HG03097 (cell line): ENCODE results near the gene RBP4.

Experiments used
- ATAC-seq: cut with Tn5 transposase; IDR thresholded peaks from one replicate; pipeline ENCODE4 v1.9.1; 2021; ENCODE audit not compliant: unreplicated experiment, low FRiP score

RBP4 gene

GRCh38 chr10:93601146-93601773 lies at the start of gene RBP4:
Gene RBP4, minus strand, starts transcription at chr10:93601235. Its CDS starts 207 bp downstream, at chr10:93601028.
- no peak for ATAC-seq

- ATAC-seq = no peak
These were observed 38.8 kb upstream of the RBP4 start for GRCh38 chr10:93639791-93640190.

DNA sequence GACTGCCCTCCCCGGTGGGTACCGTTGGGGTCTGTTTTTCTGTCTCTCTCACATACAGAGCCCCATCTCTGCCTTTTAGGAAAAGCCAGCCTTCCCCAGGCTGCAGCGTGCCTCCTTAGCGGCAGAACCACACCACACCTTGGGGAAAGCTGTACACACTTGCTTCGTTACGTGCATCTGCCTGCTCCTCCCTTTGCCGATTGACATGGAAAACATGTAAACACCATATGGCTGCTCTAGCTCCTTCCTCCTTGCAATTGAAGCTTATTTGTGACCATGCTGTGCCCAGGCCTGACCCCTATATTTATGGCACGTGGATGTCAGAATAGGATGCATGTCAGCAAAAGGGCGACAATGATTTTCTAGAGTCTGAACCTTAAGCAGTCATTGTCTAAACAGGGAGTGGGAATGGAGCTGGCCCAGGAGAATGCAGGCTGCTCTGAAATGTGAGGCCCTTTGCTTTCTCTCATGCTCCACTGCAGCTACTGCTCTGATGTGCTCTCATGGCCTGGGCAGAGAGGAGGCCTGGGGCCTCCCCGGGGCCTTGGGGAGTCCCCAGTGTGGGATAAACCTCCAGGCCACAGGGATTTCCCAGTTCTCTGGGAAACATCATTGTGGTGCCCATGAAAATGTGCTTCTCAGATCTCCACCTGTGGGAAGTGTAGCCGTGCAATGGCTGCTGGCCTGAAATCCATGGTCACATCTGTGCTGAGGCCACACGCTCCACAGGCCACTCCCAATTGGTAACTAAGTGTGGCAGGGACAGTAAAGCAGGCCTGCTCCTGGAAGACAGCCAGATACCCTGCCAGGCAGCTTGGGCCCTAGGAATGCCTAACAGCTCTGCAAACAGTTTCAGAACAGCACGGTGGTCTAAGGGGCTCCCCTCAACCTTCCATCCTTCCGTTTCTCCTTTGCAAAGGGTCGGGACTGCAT lies 29.9 kb upstream of the RBP4 start:
- ATAC-seq = no peak

- no peak for ATAC-seq
These were observed 28.7 kb upstream of the RBP4 start for GRCh38 chr10:93629647-93630305.

DNA sequence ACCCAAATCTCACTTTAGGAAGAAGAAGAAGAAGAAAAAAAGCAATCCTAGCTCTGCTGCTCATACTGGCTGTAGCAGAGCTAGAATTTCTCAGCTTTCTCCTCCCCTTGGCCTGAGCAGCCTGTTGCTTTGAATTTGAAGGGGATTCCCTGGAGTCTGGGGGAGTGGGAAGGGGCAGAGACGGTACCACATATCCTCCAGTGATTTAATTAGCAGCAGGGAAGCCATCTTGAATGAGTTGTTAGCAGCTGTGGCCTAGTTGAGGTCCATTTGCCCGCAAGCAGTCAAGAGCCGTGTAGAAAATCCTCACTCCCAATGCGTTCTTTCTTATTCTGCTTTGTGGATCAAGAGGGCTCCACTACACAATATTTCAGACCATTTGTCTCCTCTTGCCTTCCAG lies 27.8 kb upstream of the RBP4 start:
- no peak for ATAC-seq

DNA sequence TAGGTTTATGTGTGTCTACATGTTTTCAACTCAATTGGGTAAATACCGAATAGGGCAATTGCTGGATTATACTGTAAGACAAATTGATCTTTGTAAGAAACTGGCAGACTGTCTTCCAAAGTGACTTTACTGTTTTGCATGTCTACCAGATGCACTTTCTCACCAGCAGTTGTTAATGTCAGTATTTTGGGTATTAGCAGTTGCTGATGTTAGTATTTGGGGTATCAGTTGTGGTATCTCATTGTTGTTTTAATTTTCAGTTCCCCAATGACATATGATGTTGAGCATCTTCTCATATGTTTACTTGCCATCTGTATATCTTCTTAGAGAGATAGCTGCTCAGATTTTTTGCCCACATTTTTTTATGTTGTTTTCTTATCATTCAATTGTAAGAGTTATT lies 21.9 kb upstream of the RBP4 start:
- no peak for ATAC-seq

DNA sequence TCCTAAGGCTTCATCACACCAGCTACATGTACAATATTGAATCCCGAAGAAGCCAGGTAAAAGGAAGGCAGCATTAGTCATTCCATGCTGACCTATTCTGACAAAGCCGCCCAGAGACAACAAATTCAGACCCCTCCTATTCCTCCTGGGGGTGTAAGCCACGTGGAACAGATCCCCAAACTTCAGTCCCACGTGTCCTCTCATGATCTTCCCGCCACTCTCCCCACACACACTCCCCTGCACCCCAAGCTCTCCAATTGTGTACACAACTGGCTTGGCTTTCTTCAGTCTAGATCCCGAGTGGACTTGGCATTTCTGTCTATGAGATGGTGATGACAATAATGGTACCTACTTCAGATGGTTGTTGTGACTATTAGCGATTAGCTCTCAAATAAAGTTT lies 19.9 kb upstream of the RBP4 start:
- ATAC-seq = no peak

DNA sequence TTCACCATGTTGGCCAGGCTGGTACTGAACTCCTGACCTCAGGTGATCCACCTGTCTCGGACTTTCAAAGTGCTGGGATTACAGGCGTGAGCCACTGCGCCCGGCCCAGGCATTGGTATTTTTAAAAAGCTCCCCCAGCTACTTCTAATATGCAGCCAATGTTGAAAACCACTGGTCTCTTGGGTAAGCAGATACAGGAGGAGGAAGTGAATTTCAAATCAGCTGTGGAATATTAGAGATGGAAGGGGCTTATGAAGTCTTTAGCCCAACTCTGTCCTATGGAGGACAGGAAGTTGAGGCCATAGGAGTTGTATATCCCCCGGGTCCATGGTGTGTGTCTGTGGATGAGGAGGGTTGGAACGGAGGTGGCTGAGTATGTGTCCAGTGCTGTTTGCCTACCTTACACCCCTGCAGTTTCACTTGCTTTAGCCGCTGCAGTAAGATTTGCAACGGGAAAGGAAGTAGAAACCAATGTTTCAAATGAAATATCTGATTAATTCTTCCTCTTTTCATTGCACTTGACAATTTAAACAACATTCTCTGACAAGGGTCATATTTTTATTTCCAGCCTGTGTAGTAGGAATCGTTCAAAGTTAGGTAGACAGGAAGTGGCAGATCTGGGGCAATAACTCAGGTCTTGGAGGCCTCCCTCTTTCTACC lies 14.7 kb upstream of the RBP4 start:
- ATAC-seq = no peak

GRCh38 chr10:93614101-93614825 lies 13.2 kb upstream of the RBP4 start:
- no peak for ATAC-seq

GRCh38 chr10:93613126-93613525 lies 12.1 kb upstream of the RBP4 start:
- ATAC-seq = no peak

DNA sequence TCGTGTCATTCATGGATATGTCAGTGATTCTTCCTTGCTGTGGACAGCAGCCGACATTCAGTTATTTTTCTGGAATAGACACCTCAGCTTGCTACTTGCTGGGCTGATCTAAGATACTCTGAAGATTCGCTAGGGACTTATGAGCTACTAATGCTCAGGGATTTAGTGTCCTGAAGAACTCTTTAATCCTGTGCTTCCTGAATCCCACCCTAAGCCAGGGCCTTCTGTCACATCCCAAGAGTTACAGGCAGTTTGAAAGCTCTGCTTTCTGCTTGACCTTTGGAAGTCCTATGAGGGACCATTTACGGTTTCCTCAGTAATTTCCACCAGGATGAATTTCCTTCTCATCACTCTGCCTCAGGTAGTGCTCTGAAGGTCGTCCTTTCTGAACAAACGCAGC lies 11.3 kb upstream of the RBP4 start, which contains the start of gene PDE6C:
Gene PDE6C, plus strand, starts transcription at position 227 of the 400 bp plus-strand sequence. CDS start 189 bp downstream, outside the sequence.
- ATAC-seq = no peak

DNA sequence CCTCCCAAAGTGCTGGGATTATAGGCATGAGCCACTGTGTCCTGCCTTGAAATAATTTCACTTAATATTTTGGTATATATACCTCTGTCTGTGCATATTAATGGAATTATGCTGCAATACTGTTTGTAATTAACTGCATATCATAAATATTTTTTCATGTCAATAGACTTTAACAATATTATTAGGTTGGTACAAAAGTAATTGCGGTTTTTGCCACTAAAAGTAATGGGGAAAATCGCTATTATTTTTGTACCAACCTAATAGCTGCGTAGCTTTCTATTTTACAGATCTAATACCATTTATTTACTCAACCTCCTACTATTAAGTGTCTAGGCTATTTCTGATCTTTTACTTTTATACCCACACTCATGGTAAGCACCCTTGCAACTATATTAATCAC lies 7.4 kb upstream of the RBP4 start:
- no peak for ATAC-seq

- ATAC-seq = no peak
These were observed 3.1 kb upstream of the RBP4 start for GRCh38 chr10:93604146-93604545.

- ATAC-seq = no peak
These were observed 2.0 kb upstream of the RBP4 start for GRCh38 chr10:93603023-93603422.

- no peak for ATAC-seq
These were observed 733 bp upstream of the RBP4 start for GRCh38 chr10:93601774-93602162.

DNA sequence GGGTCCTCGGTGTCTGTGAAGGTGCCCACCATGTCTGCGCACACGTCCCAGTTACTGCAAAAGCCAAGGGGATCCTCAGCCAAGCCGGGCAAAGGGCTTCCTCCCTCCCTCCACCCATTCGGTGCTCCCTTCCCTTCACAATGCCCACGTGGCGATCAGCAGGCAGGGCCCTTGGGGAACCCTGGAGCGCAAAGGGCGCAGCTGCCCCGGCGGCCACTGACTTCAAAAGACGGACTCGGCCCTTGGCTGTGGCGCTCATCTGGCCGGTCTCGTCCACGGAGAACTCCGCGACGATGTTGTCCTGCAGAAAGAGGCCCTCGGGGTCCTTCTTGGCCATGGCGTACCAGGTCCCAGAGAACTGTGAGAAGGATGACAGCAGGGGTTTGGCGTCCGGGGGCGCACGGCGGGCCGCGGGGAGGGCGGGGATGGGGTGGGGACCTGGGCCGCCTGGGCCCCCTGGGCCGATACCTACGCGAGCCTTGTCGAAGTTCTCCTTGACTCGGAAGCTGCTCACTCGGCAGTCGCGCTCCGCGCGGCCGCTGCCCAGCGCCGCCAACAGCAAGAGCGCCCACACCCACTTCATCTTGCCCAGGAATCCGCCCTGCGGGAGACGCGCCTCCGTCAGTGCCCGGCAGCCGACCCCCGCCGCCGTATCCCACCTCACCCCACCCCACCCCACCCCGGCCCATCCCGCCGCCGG lies 439 bp downstream of the RBP4 start:
- ATAC-seq = no peak

GRCh38 chr10:93599778-93600177 lies 1.3 kb downstream of the RBP4 start:
- no peak for ATAC-seq

- ATAC-seq = no peak
These were observed 1.7 kb downstream of the RBP4 start for GRCh38 chr10:93599335-93599734.

- ATAC-seq = no peak
These were observed 2.9 kb downstream of the RBP4 start for GRCh38 chr10:93598157-93598556.
